ENCODE data around the gene TICRR.

- no peak for TF ChIP-seq CTCF (IDR thresholded peaks at IDR 0.05 in 4 of 5, conservative IDR thresholded peaks at IDR 0.05 in 1 of 5)
- TF ChIP-seq POLR2A (IDR thresholded peaks at IDR 0.05): no peak
Measured at GRCh38 chr15:89630974-89631901, 56.0 kb downstream of the TICRR start.
